HEK293 (cell line): ENCODE data around the gene ASPRV1.

Experiments used
- CTCF ChIA-PET: fragments of 350-600 bp; formaldehyde crosslinking; extraction: SDS; loops from one replicate; lab custom pipeline; 2021; ENCODE audit warnings: antibody characterized with exemption; lab: Yijun Ruan, JAX
- POLR2A ChIA-PET: fragments of 300-600 bp; formaldehyde crosslinking; extraction: SDS; loops from one replicate; lab custom pipeline; 2020; ENCODE audit warnings: antibody characterized with exemption, inconsistent platforms; lab: Yijun Ruan, JAX
- H3K27ac ChIP-seq: fragments of 200-500 bp; sonication (Bioruptor generic); 2 replicates; pipeline ENCODE4 v1.5.1; 2014; ENCODE audit warnings: low read depth, low read length, control low read depth, inconsistent platforms; ENCODE audit errors: extremely low read depth
- H3K36me3 ChIP-seq, 2 experiments: fragments of 200-500 bp in 1 of 2; sonication (Bioruptor generic) in 1 of 2; 1 replicate in 1 of 2; 2 replicates in 1 of 2; pipeline ENCODE4 v1.5.1; 2014 to 2017; ENCODE audit warnings: inconsistent platforms in 2 of 2, low read length in 2 of 2; ENCODE audit not compliant: control insufficient read depth in 2 of 2, insufficient read depth in 1 of 2
- H3K4me1 ChIP-seq: fragments of 200-500 bp; sonication (Bioruptor generic); 2 replicates; pipeline ENCODE4 v1.5.1; 2014; ENCODE audit warnings: mild to moderate bottlenecking, low read length, inconsistent platforms; ENCODE audit not compliant: control insufficient read depth, insufficient read depth
- H3K4me3 ChIP-seq: 2 replicates; pipeline ENCODE4 v1.5.1; 2011; ENCODE audit warnings: low read depth, mild to moderate bottlenecking, control low read depth, low read length, moderate library complexity
- H3K9me3 ChIP-seq: fragments of 200-500 bp; sonication (Bioruptor generic); 2 replicates; pipeline ENCODE4 v1.5.1; 2014; ENCODE audit warnings: low read depth, low read length, inconsistent platforms; ENCODE audit not compliant: control insufficient read depth, insufficient read depth
- MZF1 ChIP-seq: fragments of 450-650 bp; formaldehyde crosslinking; IDR thresholded peaks from 2 replicates; pipeline ENCODE4 v1.5.1; 2017; ENCODE audit warnings: missing biosample characterization, missing genetic modification characterization, borderline replicate concordance
- PRDM2 ChIP-seq: fragments of 450-650 bp; formaldehyde crosslinking; IDR thresholded peaks from 2 replicates; pipeline ENCODE4 v1.5.1; 2016; ENCODE audit warnings: missing biosample characterization, missing genetic modification characterization, borderline replicate concordance
- ZBTB8A ChIP-seq: fragments of 450-650 bp; formaldehyde crosslinking; IDR thresholded peaks from 2 replicates; pipeline ENCODE4 v1.5.1; 2016; ENCODE audit warnings: missing biosample characterization, missing genetic modification characterization
- ZFP37 ChIP-seq: fragments of 450-650 bp; formaldehyde crosslinking; IDR thresholded peaks from 2 replicates; pipeline ENCODE4 v1.5.1; 2016; ENCODE audit warnings: missing biosample characterization, missing genetic modification characterization
- ZNF140 ChIP-seq: fragments of 450-650 bp; formaldehyde crosslinking; IDR thresholded peaks from 2 replicates; pipeline ENCODE4 v1.5.1; 2016; ENCODE audit warnings: missing biosample characterization, missing genetic modification characterization
- ZNF19 ChIP-seq: fragments of 450-650 bp; formaldehyde crosslinking; IDR thresholded peaks from 2 replicates; pipeline ENCODE4; 2016; ENCODE audit warnings: missing biosample characterization, missing genetic modification characterization, low read depth
- ZNF202 ChIP-seq: fragments of 450-650 bp; formaldehyde crosslinking; IDR thresholded peaks from 2 replicates; pipeline ENCODE4 v1.5.1; 2016; ENCODE audit warnings: missing biosample characterization, missing genetic modification characterization, borderline replicate concordance
- ZNF223 ChIP-seq: fragments of 450-650 bp; formaldehyde crosslinking; IDR thresholded peaks from 2 replicates; pipeline ENCODE4 v1.5.1; 2016; ENCODE audit warnings: missing biosample characterization, missing genetic modification characterization
- ZNF239 ChIP-seq: fragments of 450-650 bp; formaldehyde crosslinking; IDR thresholded peaks from 2 replicates; pipeline ENCODE4 v1.5.1; 2016; ENCODE audit warnings: missing biosample characterization, missing genetic modification characterization
- ZNF274 ChIP-seq, 2 experiments: fragments of 200-500 bp in 1 of 2; fragments of 450-650 bp in 1 of 2; sonication (Bioruptor generic) in 1 of 2; formaldehyde crosslinking in 1 of 2; IDR thresholded peaks; 2 replicates each; pipeline versions ENCODE4 v1.5.1 to v1.6.1; 2014 to 2016; ENCODE audit warnings: borderline replicate concordance in 1 of 2, inconsistent platforms in 1 of 2, low read length in 1 of 2, missing biosample characterization in 1 of 2, missing genetic modification characterization in 1 of 2
- ZNF292 ChIP-seq: fragments of 450-650 bp; formaldehyde crosslinking; IDR thresholded peaks from 2 replicates; pipeline ENCODE4 v1.5.1; 2016; ENCODE audit warnings: low read depth, missing biosample characterization, missing genetic modification characterization, borderline replicate concordance
- ZNF354C ChIP-seq: fragments of 450-650 bp; formaldehyde crosslinking; IDR thresholded peaks from 2 replicates; pipeline ENCODE4 v1.5.1; 2016; ENCODE audit warnings: missing biosample characterization, missing genetic modification characterization, low read depth, borderline replicate concordance
- ZNF366 ChIP-seq: fragments of 450-650 bp; formaldehyde crosslinking; conservative IDR thresholded peaks from 2 replicates; pipeline ENCODE4 v1.5.1; 2016; ENCODE audit warnings: missing biosample characterization, missing genetic modification characterization
- ZNF404 ChIP-seq: fragments of 450-650 bp; formaldehyde crosslinking; IDR thresholded peaks from 2 replicates; pipeline ENCODE4 v1.5.1; 2017; ENCODE audit warnings: missing biosample characterization, missing genetic modification characterization
- ZNF426 ChIP-seq: fragments of 450-650 bp; formaldehyde crosslinking; IDR thresholded peaks from 2 replicates; pipeline ENCODE4 v1.5.1; 2017; ENCODE audit warnings: missing biosample characterization, missing genetic modification characterization, mild to moderate bottlenecking, inconsistent platforms, moderate library complexity
- ZNF433 ChIP-seq: fragments of 450-650 bp; formaldehyde crosslinking; IDR thresholded peaks from 2 replicates; pipeline ENCODE4 v1.5.1; 2016; ENCODE audit warnings: missing biosample characterization, missing genetic modification characterization, low read depth
- ZNF501 ChIP-seq: fragments of 450-650 bp; formaldehyde crosslinking; IDR thresholded peaks from 2 replicates; pipeline ENCODE4 v1.5.1; 2016; ENCODE audit warnings: missing biosample characterization, missing genetic modification characterization
- ZNF558 ChIP-seq: fragments of 450-650 bp; formaldehyde crosslinking; IDR thresholded peaks from 2 replicates; pipeline ENCODE4 v1.5.1; 2016; ENCODE audit warnings: missing biosample characterization, missing genetic modification characterization
- ZNF580 ChIP-seq: fragments of 450-650 bp; formaldehyde crosslinking; IDR thresholded peaks from 2 replicates; pipeline ENCODE4 v1.5.1; 2016; ENCODE audit warnings: missing biosample characterization, missing genetic modification characterization
- ZNF623 ChIP-seq: fragments of 450-650 bp; formaldehyde crosslinking; IDR thresholded peaks from 2 replicates; pipeline ENCODE4 v1.5.1; 2016; ENCODE audit warnings: missing biosample characterization, missing genetic modification characterization
- ZNF624 ChIP-seq: fragments of 450-650 bp; formaldehyde crosslinking; IDR thresholded peaks from 2 replicates; pipeline ENCODE4 v1.5.1; 2017; ENCODE audit warnings: missing biosample characterization, missing genetic modification characterization
- ZNF629 ChIP-seq: fragments of 450-650 bp; formaldehyde crosslinking; IDR thresholded peaks from 2 replicates; pipeline ENCODE4 v1.5.1; 2017; ENCODE audit warnings: missing biosample characterization, missing genetic modification characterization
- ZNF664 ChIP-seq: fragments of 450-650 bp; formaldehyde crosslinking; IDR thresholded peaks from 2 replicates; pipeline ENCODE4 v1.5.1; 2016; ENCODE audit warnings: missing biosample characterization, missing genetic modification characterization
- ZNF768 ChIP-seq: fragments of 450-650 bp; formaldehyde crosslinking; IDR thresholded peaks from 2 replicates; pipeline ENCODE4 v1.5.1; 2018; ENCODE audit warnings: missing biosample characterization, mild to moderate bottlenecking, missing genetic modification characterization
- ZNF791 ChIP-seq: fragments of 450-650 bp; formaldehyde crosslinking; IDR thresholded peaks from 2 replicates; pipeline ENCODE4 v1.5.1; 2016; ENCODE audit warnings: missing biosample characterization, missing genetic modification characterization
- TF ChIP-seq, protein P1 (sequence below): fragments of 450-650 bp; formaldehyde crosslinking; IDR thresholded peaks from 2 replicates; pipeline ENCODE4 v1.5.1; 2016; ENCODE audit warnings: missing biosample characterization, missing genetic modification characterization, borderline replicate concordance
- TF ChIP-seq, protein P2 (sequence below): fragments of 450-650 bp; formaldehyde crosslinking; IDR thresholded peaks from 2 replicates; pipeline ENCODE4 v1.5.1; 2016; ENCODE audit warnings: missing biosample characterization, missing genetic modification characterization

The ASPRV1 gene

GRCh38 chr2:69950671-69951070 lies 10.8 kb downstream of the ASPRV1 start (continued):
- TF ChIP-seq ZNF558 (tag by site-specific recombination), result peak; percentile 80
- TF ChIP-seq ZNF292, result 0 out of 2 replicates have a peak, but pooled peaks have one; percentile 13
- TF ChIP-seq, protein P1, sequence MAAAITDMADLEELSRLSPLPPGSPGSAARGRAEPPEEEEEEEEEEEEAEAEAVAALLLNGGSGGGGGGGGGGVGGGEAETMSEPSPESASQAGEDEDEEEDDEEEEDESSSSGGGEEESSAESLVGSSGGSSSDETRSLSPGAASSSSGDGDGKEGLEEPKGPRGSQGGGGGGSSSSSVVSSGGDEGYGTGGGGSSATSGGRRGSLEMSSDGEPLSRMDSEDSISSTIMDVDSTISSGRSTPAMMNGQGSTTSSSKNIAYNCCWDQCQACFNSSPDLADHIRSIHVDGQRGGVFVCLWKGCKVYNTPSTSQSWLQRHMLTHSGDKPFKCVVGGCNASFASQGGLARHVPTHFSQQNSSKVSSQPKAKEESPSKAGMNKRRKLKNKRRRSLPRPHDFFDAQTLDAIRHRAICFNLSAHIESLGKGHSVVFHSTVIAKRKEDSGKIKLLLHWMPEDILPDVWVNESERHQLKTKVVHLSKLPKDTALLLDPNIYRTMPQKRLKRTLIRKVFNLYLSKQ, result 0 out of 2 replicates have a peak, but pooled peaks have one; percentile 25
- TF ChIP-seq ZNF140 (tag by site-specific recombination), result peak; percentile 59
- peak; percentile 83 for TF ChIP-seq ZNF433 (tag by site-specific recombination)
- peak; percentile 67; the same call in 1 of the 2 replicates for TF ChIP-seq ZFP37 (tag by site-specific recombination)
- peak; percentile 22; the same call in 1 of the 2 replicates for TF ChIP-seq MZF1 (tag by site-specific recombination)
- TF ChIP-seq ZNF501 (tag by site-specific recombination), result 0 out of 2 replicates have a peak, but pooled peaks have one; percentile 65
- TF ChIP-seq ZNF223 (tag by site-specific recombination), result 0 out of 2 replicates have a peak, but pooled peaks have one; percentile 42
- peak; percentile 98 for TF ChIP-seq ZNF426 (tag by site-specific recombination)
- TF ChIP-seq ZNF202 (tag by site-specific recombination), result peak; percentile 54; the same call in 1 of the 2 replicates
- TF ChIP-seq, protein P2, sequence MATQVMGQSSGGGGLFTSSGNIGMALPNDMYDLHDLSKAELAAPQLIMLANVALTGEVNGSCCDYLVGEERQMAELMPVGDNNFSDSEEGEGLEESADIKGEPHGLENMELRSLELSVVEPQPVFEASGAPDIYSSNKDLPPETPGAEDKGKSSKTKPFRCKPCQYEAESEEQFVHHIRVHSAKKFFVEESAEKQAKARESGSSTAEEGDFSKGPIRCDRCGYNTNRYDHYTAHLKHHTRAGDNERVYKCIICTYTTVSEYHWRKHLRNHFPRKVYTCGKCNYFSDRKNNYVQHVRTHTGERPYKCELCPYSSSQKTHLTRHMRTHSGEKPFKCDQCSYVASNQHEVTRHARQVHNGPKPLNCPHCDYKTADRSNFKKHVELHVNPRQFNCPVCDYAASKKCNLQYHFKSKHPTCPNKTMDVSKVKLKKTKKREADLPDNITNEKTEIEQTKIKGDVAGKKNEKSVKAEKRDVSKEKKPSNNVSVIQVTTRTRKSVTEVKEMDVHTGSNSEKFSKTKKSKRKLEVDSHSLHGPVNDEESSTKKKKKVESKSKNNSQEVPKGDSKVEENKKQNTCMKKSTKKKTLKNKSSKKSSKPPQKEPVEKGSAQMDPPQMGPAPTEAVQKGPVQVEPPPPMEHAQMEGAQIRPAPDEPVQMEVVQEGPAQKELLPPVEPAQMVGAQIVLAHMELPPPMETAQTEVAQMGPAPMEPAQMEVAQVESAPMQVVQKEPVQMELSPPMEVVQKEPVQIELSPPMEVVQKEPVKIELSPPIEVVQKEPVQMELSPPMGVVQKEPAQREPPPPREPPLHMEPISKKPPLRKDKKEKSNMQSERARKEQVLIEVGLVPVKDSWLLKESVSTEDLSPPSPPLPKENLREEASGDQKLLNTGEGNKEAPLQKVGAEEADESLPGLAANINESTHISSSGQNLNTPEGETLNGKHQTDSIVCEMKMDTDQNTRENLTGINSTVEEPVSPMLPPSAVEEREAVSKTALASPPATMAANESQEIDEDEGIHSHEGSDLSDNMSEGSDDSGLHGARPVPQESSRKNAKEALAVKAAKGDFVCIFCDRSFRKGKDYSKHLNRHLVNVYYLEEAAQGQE (tag by site-specific recombination), result peak; percentile 84
- 0 out of 2 replicates have a peak, but pooled peaks have one; percentile 23 for TF ChIP-seq ZNF404 (tag by site-specific recombination)
- TF ChIP-seq ZNF629 (tag by site-specific recombination), result peak; percentile 66
- TF ChIP-seq ZNF366 (tag by site-specific recombination), result peak; percentile 39; the same call in 1 of the 2 replicates
- peak; percentile 68; the same call in 1 of the 2 replicates for TF ChIP-seq ZNF791 (tag by site-specific recombination)
- TF ChIP-seq ZNF664 (tag by site-specific recombination), result peak; percentile 87
- TF ChIP-seq ZNF580 (tag by site-specific recombination), result peak; percentile 76; the same call in 1 of the 2 replicates
- TF ChIP-seq ZBTB8A (tag by site-specific recombination), result peak; percentile 88

DNA sequence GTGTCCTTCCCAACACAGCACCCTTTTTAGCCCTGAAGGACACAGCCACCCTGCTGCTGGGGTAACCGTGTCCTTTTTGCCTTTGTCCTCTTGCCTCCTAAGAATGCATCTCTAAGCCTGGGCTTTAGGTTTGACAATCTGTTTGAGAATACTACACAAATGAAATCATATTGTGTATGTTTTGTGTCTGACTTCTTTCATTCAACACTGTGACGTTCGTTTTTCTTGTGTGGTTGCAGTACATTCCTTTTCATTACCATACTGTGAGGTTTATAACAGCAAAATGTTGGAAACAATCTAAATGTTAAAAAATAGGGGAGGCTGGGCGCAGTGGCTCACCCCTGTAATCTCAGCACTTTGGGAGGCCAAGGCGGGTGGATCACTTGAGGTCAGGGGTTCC lies 11.2 kb downstream of the ASPRV1 start:
- POLR2A ChIA-PET, result no interaction called here
- H3K27ac ChIP-seq, result no peak overlapping the region
- H3K4me1 ChIP-seq, result no peaks in the 10 kb centered on the region
- no peaks in the 10 kb centered on the region for H3K36me3 ChIP-seq
- no peak overlapping the region for H3K4me3 ChIP-seq
- H3K9me3 ChIP-seq, result no peaks in the 10 kb centered on the region
- CTCF ChIA-PET, result no interaction called here
- no peak for TF ChIP-seq ZNF768 (tag by site-specific recombination)
- TF ChIP-seq ZNF274 (IDR thresholded peaks at IDR 0.05; ENCODE audit: low read length), result no peak
- TF ChIP-seq ZNF274 (tag by site-specific recombination; IDR thresholded peaks at IDR 0.05; ENCODE audit: borderline replicate concordance), result no peak
- TF ChIP-seq PRDM2, result no peak
- TF ChIP-seq ZNF354C (tag by site-specific recombination), result no peak
- TF ChIP-seq ZNF623, result no peak
- no peak for TF ChIP-seq ZNF624
- no peak for TF ChIP-seq ZNF239 (tag by site-specific recombination)
- no peak for TF ChIP-seq ZNF19 (tag by site-specific recombination)
